ENCODE data around the gene KCNMB1. TPM values are rescaled to one million over a fixed set of nuclear protein-coding genes. Genes with fewer than 3 reads are reported as not detected.

The KCNMB1 gene
- total and polyA plus RNA-seq, 2 donors (not counting 1 experiment from before 2014, with no cell fraction given), result 0.06 TPM; not detected in 1

DNA sequence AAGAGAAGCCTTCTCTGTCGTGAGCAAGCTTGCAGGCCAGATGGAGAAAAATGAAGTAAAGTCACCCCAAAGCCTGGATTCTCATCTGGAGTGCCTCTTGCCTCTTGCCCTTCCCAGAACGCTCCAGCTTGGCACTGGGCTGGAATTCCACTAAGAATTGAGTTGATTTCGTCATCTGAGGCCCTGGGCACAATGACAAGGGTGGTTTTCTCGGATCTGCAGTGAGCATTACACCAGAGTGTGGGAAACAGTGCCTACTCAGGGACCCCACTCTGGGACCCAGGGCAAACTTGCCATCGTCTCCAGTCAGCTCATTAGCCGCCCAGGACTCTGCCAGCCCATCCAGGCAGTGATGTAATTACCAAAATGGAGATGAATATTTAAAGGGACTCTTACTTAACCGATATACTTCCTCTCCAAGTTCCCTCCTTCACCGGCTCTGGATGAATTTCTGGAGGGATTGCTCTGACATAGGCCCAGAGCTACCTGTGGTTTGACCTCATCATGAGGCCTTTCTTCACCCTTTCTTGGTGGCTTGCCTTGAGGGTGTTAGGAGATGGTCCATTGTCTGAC lies 46.9 kb downstream of the KCNMB1 start:
- no peaks in the 10 kb centered on the region for H3K9me3 Mint-ChIP-seq (ENCODE audit: insufficient read depth)
- peaks cover 0 to 13% (median 5%) of the 10 kb centered on the region in 3 donors for H3K9me3 ChIP-seq (ENCODE audit: control extremely low read depth in 1 of 3, control insufficient read depth in 2 of 3, insufficient read depth in 1 of 3, low read length in 2 of 3)
- DNase-seq (no peak), ATAC-seq (ENCODE audit: low read depth) (no peak)
- H2AFZ ChIP-seq (ENCODE audit: insufficient read depth, low read depth, low read length, poor library complexity, severe bottlenecking), result no peak overlapping the region
- no peaks in the 10 kb centered on the region for H3K36me3 ChIP-seq (replicated peaks in 1 of 2; ENCODE audit: control extremely low read depth in 1 of 2, control insufficient read depth in 1 of 2, extremely low read depth in 1 of 2, insufficient read depth in 2 of 2, low read length in 1 of 2)
- POLR2A ChIA-PET, result no interaction called here
- peaks cover 17% of the 10 kb centered on the region for H3K27me3 Mint-ChIP-seq
- no peak overlapping the region for H3K4me3 Mint-ChIP-seq
- CTCF ChIA-PET, result interaction anchor here (1.1 to 8.0 kb wide), 6 partner anchors 15 to 116 kb away, joined by 3 to 218 read pairs (median 86); partner anchors contain the start of gene LCP2
- H3K4me2 ChIP-seq (replicated peaks; ENCODE audit: low read depth, low read length, poor library complexity, severe bottlenecking), result no peak overlapping the region
- intact Hi-C loops (cut with micrococcal nuclease), result no loop called here
- H3K79me2 ChIP-seq (ENCODE audit: control insufficient read depth, insufficient read depth, low read length), result no peaks in the 10 kb centered on the region
- H3K27ac ChIP-seq (ENCODE audit: low read length in 2 of 2), result no peak overlapping the region
- peaks cover 7% of the 10 kb centered on the region for H3K4me1 Mint-ChIP-seq
- peaks cover 5 to 9% of the 10 kb centered on the region in 2 donors for H3K4me1 ChIP-seq (ENCODE audit: control insufficient read depth in 2 of 2, insufficient read depth in 2 of 2, low read length in 2 of 2)
- no peak overlapping the region for H3K9ac ChIP-seq (ENCODE audit: low read length)
- H3K27me3 ChIP-seq (replicated peaks in 1 of 4; ENCODE audit: control extremely low read depth in 1 of 4, control insufficient read depth in 3 of 4, insufficient read depth in 4 of 4, low read length in 3 of 4), result no peaks in the 10 kb centered on the region
- no peak overlapping the region for H3K4me3 ChIP-seq (ENCODE audit: control extremely low read depth in 1 of 5, extremely low read depth in 1 of 5, insufficient read depth in 1 of 5, low read depth in 2 of 5, low read length in 4 of 5)
- WGBS (ENCODE audit: insufficient coverage), result 92% methylated on average over 4 of the region's 8 CpGs
- H3K27ac Mint-ChIP-seq, result no peak overlapping the region
- no peaks in the 10 kb centered on the region for H4K20me1 ChIP-seq (ENCODE audit: control insufficient read depth, insufficient read depth, low read length, poor library complexity, severe bottlenecking)
- TF ChIP-seq, protein P1, sequence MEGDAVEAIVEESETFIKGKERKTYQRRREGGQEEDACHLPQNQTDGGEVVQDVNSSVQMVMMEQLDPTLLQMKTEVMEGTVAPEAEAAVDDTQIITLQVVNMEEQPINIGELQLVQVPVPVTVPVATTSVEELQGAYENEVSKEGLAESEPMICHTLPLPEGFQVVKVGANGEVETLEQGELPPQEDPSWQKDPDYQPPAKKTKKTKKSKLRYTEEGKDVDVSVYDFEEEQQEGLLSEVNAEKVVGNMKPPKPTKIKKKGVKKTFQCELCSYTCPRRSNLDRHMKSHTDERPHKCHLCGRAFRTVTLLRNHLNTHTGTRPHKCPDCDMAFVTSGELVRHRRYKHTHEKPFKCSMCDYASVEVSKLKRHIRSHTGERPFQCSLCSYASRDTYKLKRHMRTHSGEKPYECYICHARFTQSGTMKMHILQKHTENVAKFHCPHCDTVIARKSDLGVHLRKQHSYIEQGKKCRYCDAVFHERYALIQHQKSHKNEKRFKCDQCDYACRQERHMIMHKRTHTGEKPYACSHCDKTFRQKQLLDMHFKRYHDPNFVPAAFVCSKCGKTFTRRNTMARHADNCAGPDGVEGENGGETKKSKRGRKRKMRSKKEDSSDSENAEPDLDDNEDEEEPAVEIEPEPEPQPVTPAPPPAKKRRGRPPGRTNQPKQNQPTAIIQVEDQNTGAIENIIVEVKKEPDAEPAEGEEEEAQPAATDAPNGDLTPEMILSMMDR (IDR thresholded peaks at IDR 0.05), result no peak
- TF ChIP-seq EZH2 (IDR thresholded peaks at IDR 0.05; ENCODE audit: borderline replicate concordance, insufficient read depth, low read depth, low read length, poor library complexity, severe bottlenecking), result no peak

GRCh38 chr5:170341545-170341944 lies 47.6 kb downstream of the KCNMB1 start:
- peaks cover 5 to 9% of the 10 kb centered on the region in 2 donors for H3K4me1 ChIP-seq (ENCODE audit: control insufficient read depth in 2 of 2, insufficient read depth in 2 of 2, low read length in 2 of 2)
- TF ChIP-seq EZH2 (IDR thresholded peaks at IDR 0.05; ENCODE audit: borderline replicate concordance, insufficient read depth, low read depth, low read length, poor library complexity, severe bottlenecking), result no peak
- TF ChIP-seq, protein P1 (IDR thresholded peaks at IDR 0.05), result no peak
- 100% methylated on average over 5 of the region's 9 CpGs for WGBS (ENCODE audit: insufficient coverage)
- H3K4me3 ChIP-seq (ENCODE audit: control extremely low read depth in 1 of 5, extremely low read depth in 1 of 5, insufficient read depth in 1 of 5, low read depth in 2 of 5, low read length in 4 of 5), result no peak overlapping the region
- H3K27ac ChIP-seq (ENCODE audit: low read length in 2 of 2), result no peak overlapping the region
- Mint-ChIP-seq H3K9me3 (ENCODE audit: insufficient read depth) (no peaks in the 10 kb centered on the region), H3K27ac (no peak overlapping the region), H3K4me1 (peaks cover 7% of the 10 kb centered on the region), H3K27me3 (peaks cover 17% of the 10 kb centered on the region), H3K4me3 (no peak overlapping the region)
- no peak overlapping the region for H2AFZ ChIP-seq (ENCODE audit: insufficient read depth, low read depth, low read length, poor library complexity, severe bottlenecking)
- no peaks in the 10 kb centered on the region for H3K36me3 ChIP-seq (replicated peaks in 1 of 2; ENCODE audit: control extremely low read depth in 1 of 2, control insufficient read depth in 1 of 2, extremely low read depth in 1 of 2, insufficient read depth in 2 of 2, low read length in 1 of 2)
- no peaks in the 10 kb centered on the region for H3K27me3 ChIP-seq (replicated peaks in 1 of 4; ENCODE audit: control extremely low read depth in 1 of 4, control insufficient read depth in 3 of 4, insufficient read depth in 4 of 4, low read length in 3 of 4)
- H3K79me2 ChIP-seq (ENCODE audit: control insufficient read depth, insufficient read depth, low read length), result no peaks in the 10 kb centered on the region
- intact Hi-C loops (cut with micrococcal nuclease), result no loop called here
- H3K9me3 ChIP-seq (ENCODE audit: control extremely low read depth in 1 of 3, control insufficient read depth in 2 of 3, insufficient read depth in 1 of 3, low read length in 2 of 3), result peaks cover 0 to 13% (median 5%) of the 10 kb centered on the region in 3 donors
- ChIA-PET CTCF (interaction anchor here (1.1 to 8.0 kb wide), 7 partner anchors 15 to 115 kb away, joined by 3 to 218 read pairs (median 67); partner anchors contain the start of gene LCP2), POLR2A (no interaction called here)
- no peak for ATAC-seq (ENCODE audit: low read depth)
- no peaks in the 10 kb centered on the region for H4K20me1 ChIP-seq (ENCODE audit: control insufficient read depth, insufficient read depth, low read length, poor library complexity, severe bottlenecking)
- H3K4me2 ChIP-seq (replicated peaks; ENCODE audit: low read depth, low read length, poor library complexity, severe bottlenecking), result no peak overlapping the region
- no peak overlapping the region for H3K9ac ChIP-seq (ENCODE audit: low read length)
- DNase-seq, result no peak

Data from B cell (primary cell).